Spleen (tissue), 11 donors: Measurements from ENCODE around the gene MAPK10. TPM values are rescaled to one million over a fixed set of nuclear protein-coding genes. Genes with fewer than 3 reads are reported as not detected.

Experiments used
- DNase-seq: peaks from one replicate; pipeline ENCODE4 v3.0.0-alpha.2; 2020
- H3K27ac ChIP-seq, 8 donors: fragments of 200-600 bp; sonication (generic) in 7 of 8; 1 replicate in 4 of 8; 2 replicates in 4 of 8; pipeline versions ENCODE4 v1.5.0 to v1.8.0; 2016 to 2021; ENCODE audit warnings: inconsistent platforms in 4 of 8, mild to moderate bottlenecking in 4 of 8, moderate library complexity in 1 of 8
- H3K27me3 ChIP-seq, 7 donors: fragments of 200-600 bp; sonication (generic) in 6 of 7; replicated peaks in 1 of 7; 1 replicate in 4 of 7; 2 replicates in 3 of 7; pipeline versions ENCODE4 v1.5.0 to v1.8.0; 2016 to 2021; ENCODE audit warnings: inconsistent platforms in 3 of 7, mild to moderate bottlenecking in 1 of 7
- H3K36me3 ChIP-seq, 6 donors: fragments of 200-600 bp; sonication (generic) in 5 of 6; 1 replicate in 4 of 6; 2 replicates in 2 of 6; pipeline versions ENCODE4 v1.5.0 to v1.8.0; 2016 to 2021; ENCODE audit warnings: inconsistent platforms in 2 of 6
- H3K4me1 ChIP-seq, 6 donors: fragments of 200-600 bp; sonication (generic) in 5 of 6; 1 replicate in 3 of 6; 2 replicates in 3 of 6; pipeline versions ENCODE4 v1.5.0 to v1.8.0; 2016 to 2021; ENCODE audit warnings: inconsistent platforms in 3 of 6
- H3K4me3 ChIP-seq, 8 donors: fragments of 200-600 bp; sonication (generic) in 7 of 8; 1 replicate in 4 of 8; 2 replicates in 4 of 8; pipeline versions ENCODE4 v1.5.0 to v1.8.0; 2016 to 2021; ENCODE audit warnings: inconsistent platforms in 4 of 8, mild to moderate bottlenecking in 4 of 8, moderate library complexity in 2 of 8
- H3K9me3 ChIP-seq, 8 donors: fragments of 200-600 bp; sonication (generic) in 7 of 8; 1 replicate in 4 of 8; 2 replicates in 4 of 8; pipeline versions ENCODE4 v1.5.0 to v1.8.0; 2016 to 2021; ENCODE audit warnings: inconsistent platforms in 4 of 8
- CTCF ChIP-seq, 11 experiments: fragments of 200-600 bp in 7 of 11; fragments of 450-650 bp in 4 of 11; sonication (generic) in 4 of 11; IDR thresholded peaks in 8 of 11; conservative IDR thresholded peaks in 3 of 11; 1 replicate in 7 of 11; 2 replicates in 4 of 11; pipeline versions ENCODE4 v1.4.0 to v1.8.0; 2016 to 2021; ENCODE audit warnings: antibody characterized with exemption in 11 of 11, inconsistent platforms in 4 of 11, mild to moderate bottlenecking in 1 of 11
- POLR2A ChIP-seq, 3 donors: fragments of 450-650 bp; IDR thresholded peaks; one replicate each; pipeline ENCODE4 v1.5.1; 2017; ENCODE audit warnings: antibody characterized with exemption in 3 of 3, mild to moderate bottlenecking in 1 of 3
- POLR2AphosphoS5 ChIP-seq, 3 donors: sonication (generic); formaldehyde crosslinking; IDR thresholded peaks; one replicate each; pipeline ENCODE4 v1.5.1; 2017; ENCODE audit warnings: antibody characterized with exemption in 3 of 3
- WGBS, 5 donors: extraction: QIAGEN DNeasy Blood & Tissue Kit in 3 of 5; methylation state at CpG; one replicate each; pipeline versions ENCODE4 v1.1.5 to v1.1.7; 2013 to 2018; 5-methylcytosine and 5-hydroxymethylcytosine counted together
- intact Hi-C: fragments of 100-400 bp; cut with DNase I; formaldehyde crosslinking; loops from one replicate; pipeline ENCODE4 v1.15.0; 2023; ENCODE audit warnings: low total_unique reads
- polyA plus RNA-seq, 3 donors: library from polyadenylated mRNA; stranded (reverse); fragments of 200-250 nt; gene quantifications; one replicate each; pipeline ENCODE4 v1.2.1, GENCODE V29; 2013
- total RNA-seq, 7 donors: library from RNA; depleted of rRNA in 3 of 7; stranded (reverse); fragments of >200 nt in 3 of 7; fragmentation: NEBNext Ultra II Directional in 4 of 7; extraction: Animal tissue kit (Norgen Biotek cat#: 25700) in 4 of 7; gene quantifications; one replicate each; pipeline versions ENCODE4 v1.1.0 to v1.2.1, GENCODE V29; 2016 to 2021
- donor health status: healthy with polysubstance abuse.
- donor health status: DM: no; HTN: no; CAD: no; lungs with moderate emphysema.
- donor health status: DM: no; HTN: no; CAD: no.
- donor health status: Bipolar disorder and iron deficiency.
- donor health status: healthy.
- donor health status: DM: no; HTN: no; CAD: no.
- donor health status: DM: yes; HTN: yes; CAD: no.

Gene MAPK10
- total and polyA plus RNA-seq, 10 donors: 3.0 to 40.6 (median 15.2) TPM

- Histone ChIP-seq H3K27me3 (no peaks in the 10 kb centered on the region), H3K36me3 (peaks cover 0 to 27% (median 4%) of the 10 kb centered on the region in 6 donors), H3K27ac (peak overlapping the region in 2 of 8 donors; percentile 26 to 41), H3K4me3 (no peak overlapping the region), H3K9me3 (peaks cover 0 to 10% (median 0%) of the 10 kb centered on the region in 8 donors), H3K4me1 (peaks cover 2 to 49% (median 29%) of the 10 kb centered on the region in 6 donors)
- no peak for TF ChIP-seq POLR2A (IDR thresholded peaks at IDR 0.05)
- peak in 10 of 11 experiments; percentile 15 to 63 (median 48) for TF ChIP-seq CTCF (IDR thresholded peaks at IDR 0.05 in 8 of 11, conservative IDR thresholded peaks at IDR 0.05 in 3 of 11)
- 28 to 43% (median 39%) methylated on average over 3 of the region's 3 CpGs for WGBS, 5 donors
- intact Hi-C loops: loop anchor here (10.0 kb wide), 1 partner anchor 824 kb away; no protein-coding TSS in a partner anchor
- DNase-seq: no peak
These were observed 390.7 kb downstream of the MAPK10 start for GRCh38 chr4:85968945-85969819.

GRCh38 chr4:85967872-85968271 lies 392.0 kb downstream of the MAPK10 start:
- peaks cover 2 to 49% (median 29%) of the 10 kb centered on the region in 6 donors for H3K4me1 ChIP-seq
- H3K27ac ChIP-seq: peak overlapping the region in 5 of 8 donors; percentile 26 to 46 (median 41)
- no peaks in the 10 kb centered on the region for H3K27me3 ChIP-seq
- WGBS, 5 donors: 57 to 79% (median 67%) methylated on average over 2 of the region's 2 CpGs
- H3K36me3 ChIP-seq: peaks cover 0 to 17% (median 4%) of the 10 kb centered on the region in 6 donors
- intact Hi-C loops: loop anchor here (10.0 kb wide), 1 partner anchor 823 kb away; no protein-coding TSS in a partner anchor
- no peak for TF ChIP-seq POLR2AphosphoS5 (IDR thresholded peaks at IDR 0.05)
- no peak for TF ChIP-seq POLR2A (IDR thresholded peaks at IDR 0.05)
- TF ChIP-seq CTCF (IDR thresholded peaks at IDR 0.05 in 8 of 11, conservative IDR thresholded peaks at IDR 0.05 in 3 of 11): no peak
- no peak overlapping the region for H3K4me3 ChIP-seq
- no peak for DNase-seq
- peaks cover 0 to 10% (median 0%) of the 10 kb centered on the region in 8 donors for H3K9me3 ChIP-seq

GRCh38 chr4:85966373-85966772 lies 393.5 kb downstream of the MAPK10 start:
- DNase-seq: no peak
- intact Hi-C loops: loop anchor here (10.0 kb wide), 1 partner anchor 822 kb away; no protein-coding TSS in a partner anchor

More at GRCh38 chr4:85966373-85966772, 393.5 kb downstream of the MAPK10 start:
- Histone ChIP-seq H3K27me3 (no peaks in the 10 kb centered on the region), H3K27ac (peak overlapping the region in 2 of 8 donors; percentile 1 to 11), H3K9me3 (peaks cover 0 to 10% (median 0%) of the 10 kb centered on the region in 8 donors), H3K4me3 (no peak overlapping the region), H3K36me3 (peaks cover 0 to 6% (median 0%) of the 10 kb centered on the region in 6 donors), H3K4me1 (peaks cover 2 to 49% (median 29%) of the 10 kb centered on the region in 6 donors)
- 23 to 53% (median 31%) methylated on average over 2 of the region's 2 CpGs for WGBS, 5 donors
- TF ChIP-seq POLR2AphosphoS5 (IDR thresholded peaks at IDR 0.05): no peak
- TF ChIP-seq CTCF (IDR thresholded peaks at IDR 0.05 in 8 of 11, conservative IDR thresholded peaks at IDR 0.05 in 3 of 11): no peak
- TF ChIP-seq POLR2A (IDR thresholded peaks at IDR 0.05): no peak
